ENCODE results near the gene DNAJB9. TPM values are rescaled to one million over a fixed set of nuclear protein-coding genes. Genes with fewer than 3 reads are reported as not detected.

DNAJB9 gene
- total and polyA plus RNA-seq, 9 of the 15 experiments (the other 6 are each of a cell fraction or from before 2014, with no cell fraction given): 4.3 to 34.2 (median 9.6) TPM

- TF ChIP-seq MGA (IDR thresholded peaks at IDR 0.05) (no peak), CLOCK (CRISPR knock-in tag; IDR thresholded peaks at IDR 0.05; ENCODE audit: borderline replicate concordance) (0 out of 2 replicates have a peak, but pooled peaks have one; percentile 40), SRF (CRISPR knock-in tag; IDR thresholded peaks at IDR 0.05) (peak in 1 of 2 experiments; percentile 23; a peak in 2 of 4 replicates), COPS2 (conservative IDR thresholded peaks at IDR 0.05) (no peak), CBX5 (IDR thresholded peaks at IDR 0.05; ENCODE audit: borderline replicate concordance, low read depth) (no peak), MYNN (IDR thresholded peaks at IDR 0.05) (no peak), MYNN (CRISPR knock-in tag; IDR thresholded peaks at IDR 0.05) (no peak), HMBOX1 (IDR thresholded peaks at IDR 0.05) (0 out of 2 replicates have a peak, but pooled peaks have one; percentile 31), SNIP1 (IDR thresholded peaks at IDR 0.05; ENCODE audit: low read depth) (no peak), TEAD4 (IDR thresholded peaks at IDR 0.05; ENCODE audit: low read length) (peak; percentile 58; the same call in 1 of the 2 replicates), TEAD4 (CRISPR knock-in tag; IDR thresholded peaks at IDR 0.05; ENCODE audit: borderline replicate concordance) (no peak)
These were observed 44.2 kb upstream of the DNAJB9 start (continued) for GRCh38 chr7:108525327-108525984.

Data from K562 (cell line).